Right renal pelvis (tissue), 4 donors: Measurements from ENCODE around the gene GUK1. TPM values are rescaled to one million over a fixed set of nuclear protein-coding genes. Genes with fewer than 3 reads are reported as not detected.
"Not testable (repeated sequence)": the region's sequence is repeated elsewhere in the genome, so short reads cannot be mapped to it uniquely, and the experiment has no call there.

Experiments
- DNase-seq, 4 donors: peaks; one replicate each; pipeline ENCODE4 v3.0.0-alpha.2; 2013; ENCODE audit warnings: low read depth in 4 of 4, low spot score in 3 of 4, missing footprints in 1 of 4
- polyA plus RNA-seq, 4 donors: library from polyadenylated mRNA; unstranded; fragments of 120-200 nt; gene quantifications; one replicate each; pipeline ENCODE4 v1.2.1, GENCODE V29; 2013; ENCODE audit not compliant: insufficient read length in 4 of 4

Gene GUK1
- polyA plus RNA-seq, 4 donors, result 99.3 to 181 (median 101) TPM

GRCh38 chr1:228102791-228103620 is 37.1 kb upstream of the GUK1 start, which contains the start of gene C1orf35:
TSS of gene C1orf35 (minus strand) at chr1:228103325. CDS start at chr1:228103227, 98 bp downstream.
- peak; percentile 85 to 95 (median 90) for DNase-seq

DNA sequence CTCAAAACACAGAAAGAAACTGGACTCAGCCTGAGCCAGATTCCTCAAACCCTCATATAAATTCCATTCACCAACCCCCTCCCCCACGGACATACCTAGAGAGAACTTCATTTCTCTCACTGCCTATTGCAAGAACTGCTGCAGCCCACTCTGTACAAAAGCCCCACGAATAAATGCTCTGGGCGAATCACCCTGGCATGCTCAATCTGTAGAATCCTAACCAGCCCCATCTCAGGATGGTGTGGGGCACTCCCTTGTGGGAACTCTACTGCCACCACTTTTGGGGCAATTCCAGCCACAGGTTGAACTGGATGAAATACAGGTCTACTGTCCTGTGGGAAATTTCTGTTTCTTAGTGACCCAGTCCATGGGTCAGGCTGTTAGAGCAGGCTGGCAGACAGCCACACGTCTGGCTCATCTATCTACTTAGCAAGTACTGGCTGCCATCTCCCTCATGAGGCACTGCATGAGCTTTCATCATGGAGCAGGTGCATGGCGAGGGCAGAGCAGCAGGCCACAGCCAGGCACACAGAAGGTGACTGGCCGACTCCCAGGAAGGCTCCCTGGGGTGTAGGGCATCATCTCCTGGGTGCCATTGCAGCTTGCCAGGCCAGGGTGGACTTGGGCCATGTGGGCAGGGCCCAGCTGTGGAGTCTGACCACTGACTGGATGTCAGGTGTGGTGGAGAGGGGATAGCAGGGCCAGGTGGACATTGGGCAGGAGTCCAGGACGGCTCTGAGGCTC is 35.4 kb upstream of the GUK1 start:
- no peak for DNase-seq

DNA sequence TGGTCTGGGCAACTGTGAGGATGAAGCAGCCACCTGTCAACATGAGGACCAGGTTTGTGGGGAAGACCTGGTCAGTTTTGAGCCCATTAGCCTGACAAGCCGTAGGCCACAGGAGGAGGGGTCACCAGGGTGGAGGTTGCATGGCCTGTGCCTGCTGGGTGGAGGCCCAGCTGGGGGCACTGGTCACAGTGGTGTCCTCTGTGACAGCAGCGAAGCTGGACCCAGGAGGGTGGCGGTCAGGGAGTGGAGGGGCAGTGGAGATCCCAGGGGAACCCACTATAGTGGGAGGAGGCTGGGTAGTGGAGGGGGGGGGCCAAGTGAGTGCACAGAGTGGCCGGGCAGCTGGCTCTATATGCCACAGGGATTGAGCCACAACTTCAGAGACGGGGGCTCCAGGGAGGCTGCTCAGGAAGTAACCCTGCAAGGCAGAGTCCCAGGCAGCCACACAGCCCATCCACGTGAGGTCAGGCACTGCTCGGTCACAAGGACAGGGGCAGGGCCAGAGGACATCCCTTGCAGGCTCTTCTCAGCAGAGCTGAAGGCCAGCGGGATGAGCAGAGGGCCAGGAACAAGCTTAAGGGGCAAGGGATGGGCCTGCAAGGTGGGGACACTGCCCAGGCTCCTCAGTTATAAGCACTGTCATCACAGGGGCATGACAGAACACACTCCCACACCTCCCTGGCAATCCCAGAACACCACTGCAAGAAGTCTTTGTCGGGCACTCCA is 34.6 kb upstream of the GUK1 start:
- no peak for DNase-seq

DNA sequence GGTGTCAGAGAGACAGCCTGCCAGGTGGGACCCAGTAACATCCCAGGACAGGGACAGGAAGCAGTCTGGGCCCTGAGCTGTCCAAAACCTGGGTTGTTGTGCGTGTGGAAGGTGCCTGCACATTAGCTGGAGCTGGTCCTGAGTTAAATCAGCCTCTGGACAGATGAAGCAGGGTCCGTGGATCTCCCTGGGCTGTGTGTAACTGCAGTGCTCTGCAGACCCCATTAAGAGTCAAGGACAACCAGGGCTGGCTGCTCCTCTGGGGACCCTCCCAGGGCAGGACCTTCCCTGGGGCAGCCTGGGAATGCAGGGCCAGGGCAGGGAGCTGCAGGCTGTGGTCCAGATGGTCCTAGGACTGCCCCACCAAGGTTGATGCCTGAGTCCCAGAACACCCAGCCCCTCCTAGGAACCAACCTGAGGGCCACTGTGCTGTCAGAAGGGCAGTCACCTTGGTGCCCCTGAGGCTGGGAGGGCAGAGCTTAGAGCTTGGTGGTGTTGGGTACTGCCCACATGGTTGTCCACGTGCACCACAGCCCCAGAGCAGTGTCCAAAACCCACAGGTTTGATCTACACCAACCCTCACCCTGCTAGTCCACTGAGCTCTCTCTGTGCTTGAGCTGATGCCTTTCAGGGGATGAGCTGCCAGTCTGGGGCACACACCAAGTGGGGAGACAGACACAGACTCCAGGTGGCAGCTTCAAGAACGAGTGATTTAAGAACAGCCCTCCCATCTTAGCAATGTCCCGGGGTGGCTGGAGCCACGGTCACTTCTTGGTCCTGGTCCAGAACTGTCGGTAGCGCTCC is 33.9 kb upstream of the GUK1 start:
- no peak for DNase-seq

DNA sequence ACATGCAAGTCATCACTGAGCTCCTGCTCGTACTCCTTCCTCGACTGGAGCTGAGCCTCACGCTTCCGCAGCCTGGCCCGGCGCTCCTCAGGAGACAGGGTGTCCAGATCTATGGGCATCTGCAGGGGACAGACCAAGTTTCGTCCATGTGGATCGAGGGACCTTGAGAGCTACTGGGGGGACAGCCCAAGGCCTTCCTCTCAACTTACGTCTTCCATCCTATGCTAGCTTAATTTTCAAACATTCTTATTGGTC is 33.4 kb upstream of the GUK1 start:
- no peak for DNase-seq

DNA sequence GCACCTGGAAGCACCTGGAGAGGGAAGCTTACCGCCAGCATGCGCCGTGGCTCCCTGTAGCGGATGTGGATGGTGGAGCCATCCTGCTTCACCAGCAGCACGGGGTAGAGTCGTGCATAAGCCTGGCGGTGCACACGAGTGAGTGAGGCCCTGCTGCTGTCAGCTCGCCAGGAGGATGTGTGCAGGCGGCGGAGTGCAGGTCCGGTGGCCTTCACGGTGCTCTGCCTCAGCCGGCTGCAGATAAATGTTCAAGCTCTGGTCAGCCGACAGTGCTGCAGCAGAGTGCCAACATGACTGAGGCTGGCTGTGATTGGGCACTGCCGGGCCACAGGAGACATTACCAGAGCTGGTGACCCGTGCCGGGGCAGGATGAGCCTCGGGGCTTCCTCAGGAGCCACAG is 32.4 kb upstream of the GUK1 start:
- no peak for DNase-seq

- no peak for DNase-seq
These were observed 31.9 kb upstream of the GUK1 start for GRCh38 chr1:228108055-228108690.

- no peak for DNase-seq
These were observed 31.4 kb upstream of the GUK1 start for GRCh38 chr1:228108742-228109072.

DNA sequence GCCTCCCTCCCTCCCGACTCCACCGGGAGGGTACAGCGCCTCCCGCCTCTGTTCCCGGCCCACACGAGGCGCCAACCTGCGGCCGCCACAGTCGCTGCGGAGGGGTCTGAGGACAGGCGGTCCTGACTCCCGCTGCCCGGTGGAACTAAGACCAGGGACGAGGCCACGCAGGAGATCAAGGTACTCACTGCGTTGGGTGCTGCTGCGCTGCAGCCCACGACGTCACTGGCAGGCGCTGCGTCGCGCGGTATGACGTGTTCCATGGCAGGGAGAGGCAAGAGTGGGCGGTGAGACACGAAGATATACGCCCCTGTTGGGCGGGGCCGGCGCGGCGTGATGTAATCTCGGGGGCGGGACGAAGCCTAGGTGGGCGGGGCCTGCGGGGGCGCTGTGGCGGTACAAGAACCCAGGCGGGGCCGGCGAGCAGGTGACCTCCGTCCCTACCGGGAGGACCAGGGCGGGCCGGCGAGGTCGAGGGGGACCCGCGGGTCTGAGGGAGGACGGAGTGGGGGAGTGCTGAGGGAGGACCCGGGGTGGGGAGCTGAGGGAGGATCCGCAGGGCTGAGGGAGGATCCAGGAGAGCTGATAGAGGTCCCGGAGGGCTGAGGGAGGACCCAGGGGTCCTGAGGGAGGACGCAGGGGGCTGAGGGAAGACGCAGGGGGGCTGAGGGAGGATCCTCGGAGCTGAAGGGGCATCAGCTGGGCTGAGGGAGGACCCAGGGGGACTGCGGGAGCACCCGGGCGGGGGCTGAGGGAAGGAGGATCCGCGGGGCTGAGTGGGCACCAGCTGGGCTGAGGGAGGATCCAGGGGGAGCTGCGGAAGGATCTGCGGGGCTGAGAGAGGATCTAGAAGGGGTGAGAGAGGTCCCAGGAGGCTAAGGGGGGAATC is 30.8 kb upstream of the GUK1 start, which contains the start of gene MRPL55:
MRPL55 (minus strand) TSS at position 227 of the 889 bp plus-strand sequence. CDS start 1,039 bp downstream, outside the sequence.
- peak; percentile 93 to 99 (median 94) for DNase-seq

DNA sequence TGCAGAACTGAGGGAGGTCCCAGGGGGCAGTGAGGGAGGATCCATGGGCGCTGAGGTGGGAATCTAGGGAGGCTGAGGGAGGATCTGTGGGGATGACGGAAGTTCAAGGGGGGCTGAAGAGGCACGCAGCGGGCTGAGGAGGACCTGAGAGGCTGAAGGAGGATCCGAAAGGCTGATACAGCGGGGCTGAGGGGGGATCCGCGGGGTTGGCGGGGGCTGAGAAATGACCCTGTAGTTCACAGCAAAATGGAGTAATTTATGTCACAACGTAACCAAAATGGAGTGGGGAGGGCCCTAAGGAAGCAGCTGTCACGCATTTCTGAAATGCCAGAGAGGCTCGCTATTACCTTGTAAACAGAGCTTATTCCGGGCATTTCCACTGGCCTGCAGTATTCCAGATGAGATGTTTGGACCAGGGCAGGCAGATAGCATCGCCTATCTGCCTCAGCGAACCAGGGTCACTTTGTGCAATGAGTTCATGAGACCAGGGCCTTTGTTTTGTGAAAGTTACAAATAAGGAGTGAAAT is 30.1 kb upstream of the GUK1 start:
- peak in 2 of 4 donors; percentile 19 to 25 for DNase-seq

DNA sequence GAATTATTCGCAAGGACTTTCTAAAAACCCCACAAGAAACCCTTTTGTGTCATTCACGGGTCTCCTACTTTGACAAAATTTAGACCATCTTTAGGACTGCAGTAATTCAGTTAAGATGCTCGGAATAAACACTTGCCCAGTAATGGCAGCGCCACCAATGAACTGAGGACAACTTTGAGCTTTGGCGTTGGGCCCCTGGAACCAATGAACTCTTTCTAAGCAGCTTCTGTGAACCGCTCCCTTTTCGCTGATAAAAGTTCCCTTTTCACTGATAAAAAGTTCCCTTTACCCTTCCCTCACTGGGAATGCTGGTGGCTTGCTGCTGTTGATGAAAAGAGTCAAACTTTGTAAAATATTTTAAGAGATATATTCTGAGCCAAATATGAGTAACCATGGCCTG is 29.5 kb upstream of the GUK1 start:
- DNase-seq, result no peak

DNA sequence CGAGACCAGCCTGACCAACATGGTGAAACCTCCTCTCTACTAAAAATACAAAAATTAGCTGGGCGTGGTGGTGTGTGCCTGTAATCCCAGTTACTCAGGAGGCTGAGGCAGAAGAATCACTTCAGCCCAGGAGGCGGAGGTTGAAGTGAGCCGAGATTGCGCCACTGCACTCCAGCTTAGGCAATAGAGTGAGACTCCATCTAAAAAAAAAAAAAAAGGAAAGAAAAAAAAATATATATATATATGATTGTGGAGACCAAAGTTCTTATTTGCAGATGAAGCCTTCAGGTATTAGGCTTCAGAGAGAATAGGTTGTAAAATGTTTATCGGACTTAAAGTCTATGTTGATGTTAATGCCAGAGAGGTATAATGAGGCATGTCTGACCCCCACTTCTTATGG is 28.8 kb upstream of the GUK1 start:
- not testable (repeated sequence) for DNase-seq

- DNase-seq, result no peak
These were observed 27.9 kb upstream of the GUK1 start for GRCh38 chr1:228112167-228112566.

GRCh38 chr1:228112617-228113016 is 27.5 kb upstream of the GUK1 start:
- no peak for DNase-seq

GRCh38 chr1:228114827-228115226 is 25.3 kb upstream of the GUK1 start:
- no peak for DNase-seq

DNA sequence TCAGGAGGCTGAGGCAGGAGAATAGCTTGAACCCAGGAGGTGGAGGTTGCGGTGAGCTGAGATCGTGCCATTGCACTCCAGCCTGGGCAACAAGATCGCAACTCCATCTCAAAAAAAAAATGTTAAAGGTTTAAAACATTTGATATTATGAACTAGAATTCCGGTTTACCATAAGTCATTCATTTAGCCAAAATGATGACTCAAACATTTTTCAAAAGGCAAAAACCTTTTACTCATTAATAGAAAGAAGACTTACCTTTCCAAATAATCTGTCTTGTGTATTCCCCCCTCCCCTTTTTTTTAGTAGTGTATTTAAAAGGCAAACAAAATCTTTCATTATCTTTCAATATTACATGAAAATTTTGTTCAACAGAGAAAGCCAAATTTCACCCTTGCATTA is 22.7 kb upstream of the GUK1 start:
- DNase-seq, result no peak

- DNase-seq, result no peak
These were observed 22.0 kb upstream of the GUK1 start for GRCh38 chr1:228118040-228118439.

- no peak for DNase-seq
These were observed 19.7 kb upstream of the GUK1 start for GRCh38 chr1:228120351-228120750.
